GM10248 (cell line): ENCODE measurements around the gene FBXO11.

Experiments
- CTCF ChIA-PET: fragments of 300-600 bp; sonication (Branson Sonifier 250); formaldehyde crosslinking; extraction: SDS; loops from one replicate; lab custom pipeline; 2021; ENCODE audit warnings: antibody characterized with exemption; lab: Yijun Ruan, JAX
- POLR2A ChIA-PET: fragments of 350-650 bp; sonication (Branson Sonifier 250); formaldehyde crosslinking; extraction: SDS; loops from one replicate; lab custom pipeline; 2020; ENCODE audit warnings: antibody characterized with exemption; lab: Yijun Ruan, JAX
- DNase-seq: peaks from one replicate; pipeline ENCODE4 v3.0.0; 2012; ENCODE audit errors: extremely low spot score
- TF ChIP-seq, protein P1 (sequence below): IDR thresholded peaks from 2 replicates; pipeline ENCODE4 v1.5.1; 2012; ENCODE audit warnings: mild to moderate bottlenecking, low read depth; ENCODE audit errors: extremely low read depth, missing control alignments, control extremely low read depth

Gene FBXO11

DNA sequence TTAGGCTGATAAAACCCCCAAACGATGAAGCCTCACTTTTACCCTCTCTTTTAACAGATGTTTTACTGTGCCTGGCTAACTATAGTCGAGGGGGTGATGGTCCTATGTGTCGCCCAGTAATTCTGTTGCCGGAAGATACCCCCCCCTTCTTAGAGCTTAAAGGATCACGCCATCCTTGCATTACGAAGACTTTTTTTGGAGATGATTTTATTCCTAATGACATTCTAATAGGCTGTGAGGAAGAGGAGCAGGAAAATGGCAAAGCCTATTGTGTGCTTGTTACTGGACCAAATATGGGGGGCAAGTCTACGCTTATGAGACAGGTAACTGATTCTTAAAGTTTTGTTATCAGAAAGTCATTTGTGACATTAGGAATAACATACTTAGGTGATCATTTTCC is 102.9 kb downstream of the FBXO11 start:
- ChIA-PET CTCF (interaction anchor here (0.9 to 1.2 kb wide), 2 partner anchors 10 to 36 kb away, joined by 3 to 4 read pairs; no protein-coding TSS in a partner anchor), POLR2A (no interaction called here)
- DNase-seq: no peak
- TF ChIP-seq, protein P1, sequence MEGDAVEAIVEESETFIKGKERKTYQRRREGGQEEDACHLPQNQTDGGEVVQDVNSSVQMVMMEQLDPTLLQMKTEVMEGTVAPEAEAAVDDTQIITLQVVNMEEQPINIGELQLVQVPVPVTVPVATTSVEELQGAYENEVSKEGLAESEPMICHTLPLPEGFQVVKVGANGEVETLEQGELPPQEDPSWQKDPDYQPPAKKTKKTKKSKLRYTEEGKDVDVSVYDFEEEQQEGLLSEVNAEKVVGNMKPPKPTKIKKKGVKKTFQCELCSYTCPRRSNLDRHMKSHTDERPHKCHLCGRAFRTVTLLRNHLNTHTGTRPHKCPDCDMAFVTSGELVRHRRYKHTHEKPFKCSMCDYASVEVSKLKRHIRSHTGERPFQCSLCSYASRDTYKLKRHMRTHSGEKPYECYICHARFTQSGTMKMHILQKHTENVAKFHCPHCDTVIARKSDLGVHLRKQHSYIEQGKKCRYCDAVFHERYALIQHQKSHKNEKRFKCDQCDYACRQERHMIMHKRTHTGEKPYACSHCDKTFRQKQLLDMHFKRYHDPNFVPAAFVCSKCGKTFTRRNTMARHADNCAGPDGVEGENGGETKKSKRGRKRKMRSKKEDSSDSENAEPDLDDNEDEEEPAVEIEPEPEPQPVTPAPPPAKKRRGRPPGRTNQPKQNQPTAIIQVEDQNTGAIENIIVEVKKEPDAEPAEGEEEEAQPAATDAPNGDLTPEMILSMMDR: no peak

GRCh38 chr2:47801118-47801517 is 105.2 kb downstream of the FBXO11 start:
- CTCF ChIA-PET: interaction anchor here (0.9 to 1.1 kb wide), 2 partner anchors 9 to 306 kb away, joined by 3 to 4 read pairs; no protein-coding TSS in a partner anchor

DNA sequence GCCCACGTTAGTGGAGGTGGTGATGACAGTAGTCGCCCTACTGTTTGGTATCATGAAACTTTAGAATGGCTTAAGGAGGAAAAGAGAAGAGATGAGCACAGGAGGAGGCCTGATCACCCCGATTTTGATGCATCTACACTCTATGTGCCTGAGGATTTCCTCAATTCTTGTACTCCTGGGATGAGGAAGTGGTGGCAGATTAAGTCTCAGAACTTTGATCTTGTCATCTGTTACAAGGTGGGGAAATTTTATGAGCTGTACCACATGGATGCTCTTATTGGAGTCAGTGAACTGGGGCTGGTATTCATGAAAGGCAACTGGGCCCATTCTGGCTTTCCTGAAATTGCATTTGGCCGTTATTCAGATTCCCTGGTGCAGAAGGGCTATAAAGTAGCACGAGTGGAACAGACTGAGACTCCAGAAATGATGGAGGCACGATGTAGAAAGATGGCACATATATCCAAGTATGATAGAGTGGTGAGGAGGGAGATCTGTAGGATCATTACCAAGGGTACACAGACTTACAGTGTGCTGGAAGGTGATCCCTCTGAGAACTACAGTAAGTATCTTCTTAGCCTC is 107.2 kb downstream of the FBXO11 start:
- CTCF ChIA-PET: interaction anchor here (1.0 to 1.1 kb wide), 2 partner anchors 12 to 35 kb away, joined by 3 read pairs; no protein-coding TSS in a partner anchor
- no peak for DNase-seq
- TF ChIP-seq, protein P1: no peak
- POLR2A ChIA-PET: no interaction called here

More at GRCh38 chr2:47801118-47801517, 105.2 kb downstream of the FBXO11 start:
- DNase-seq: no peak
- TF ChIP-seq, protein P1: no peak
- POLR2A ChIA-PET: interaction anchor here (0.8 kb wide), 1 partner anchor 13 kb away, joined by 3 read pairs; no protein-coding TSS in a partner anchor

DNA sequence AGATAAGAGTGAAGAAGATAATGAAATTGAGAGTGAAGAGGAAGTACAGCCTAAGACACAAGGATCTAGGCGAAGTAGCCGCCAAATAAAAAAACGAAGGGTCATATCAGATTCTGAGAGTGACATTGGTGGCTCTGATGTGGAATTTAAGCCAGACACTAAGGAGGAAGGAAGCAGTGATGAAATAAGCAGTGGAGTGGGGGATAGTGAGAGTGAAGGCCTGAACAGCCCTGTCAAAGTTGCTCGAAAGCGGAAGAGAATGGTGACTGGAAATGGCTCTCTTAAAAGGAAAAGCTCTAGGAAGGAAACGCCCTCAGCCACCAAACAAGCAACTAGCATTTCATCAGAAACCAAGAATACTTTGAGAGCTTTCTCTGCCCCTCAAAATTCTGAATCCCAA is 107.7 kb downstream of the FBXO11 start:
- DNase-seq: no peak
- TF ChIP-seq, protein P1: no peak
- ChIA-PET CTCF (interaction anchor here (1.5 kb wide), 1 partner anchor 410 kb away, joined by 4 read pairs; no protein-coding TSS in a partner anchor), POLR2A (no interaction called here)

GRCh38 chr2:47796090-47796697 is 110.1 kb downstream of the FBXO11 start:
- TF ChIP-seq, protein P1: no peak
- DNase-seq: no peak
- POLR2A ChIA-PET: no interaction called here
- CTCF ChIA-PET: no interaction called here

GRCh38 chr2:47785986-47786385 is 120.3 kb downstream of the FBXO11 start:
- ChIA-PET CTCF (interaction anchor here (0.7 kb wide), 1 partner anchor 14 kb away, joined by 3 read pairs; no protein-coding TSS in a partner anchor), POLR2A (interaction anchor here (0.6 kb wide), 1 partner anchor 33 kb away, joined by 4 read pairs; no protein-coding TSS in a partner anchor)
- TF ChIP-seq, protein P1: no peak
- no peak for DNase-seq
